Hepatocyte (in vitro differentiated cells): ENCODE results near the gene SPG21. TPM values are rescaled to one million over a fixed set of nuclear protein-coding genes. Genes with fewer than 3 reads are reported as not detected.

Experiments
- DNase-seq: peaks from one replicate; pipeline ENCODE4 v3.0.0-alpha.2; 2016; ENCODE audit warnings: low spot score
- H2AFZ ChIP-seq: fragments of 200-600 bp; sonication (generic); 2 replicates; pipeline ENCODE4 v1.6.0; 2016; ENCODE audit warnings: antibody characterized with exemption, mild to moderate bottlenecking
- H3K27ac ChIP-seq: fragments of 200-600 bp; sonication (generic); 2 replicates; pipeline ENCODE4 v1.5.1; 2016; ENCODE audit warnings: mild to moderate bottlenecking
- H3K27me3 ChIP-seq: fragments of 200-600 bp; sonication (generic); 2 replicates; pipeline ENCODE4 v1.6.1; 2016
- H3K36me3 ChIP-seq: fragments of 200-600 bp; sonication (generic); replicated peaks from 2 replicates; pipeline ENCODE4 v1.5.1; 2016; ENCODE audit warnings: low read depth; ENCODE audit not compliant: insufficient read depth
- H3K4me1 ChIP-seq: fragments of 200-600 bp; sonication (generic); 2 replicates; pipeline ENCODE4 v1.5.1; 2016; ENCODE audit warnings: mild to moderate bottlenecking, moderate library complexity; ENCODE audit not compliant: insufficient read depth
- H3K4me2 ChIP-seq: fragments of 200-600 bp; sonication (generic); 2 replicates; pipeline ENCODE4 v1.6.0; 2016
- H3K4me3 ChIP-seq: fragments of 200-600 bp; sonication (generic); 2 replicates; pipeline ENCODE4 v1.5.1; 2016; ENCODE audit warnings: mild to moderate bottlenecking
- H3K79me2 ChIP-seq: fragments of 200-600 bp; sonication (generic); 2 replicates; pipeline ENCODE4 v1.6.0; 2017; ENCODE audit warnings: mild to moderate bottlenecking
- H3K9me2 ChIP-seq: fragments of 200-600 bp; sonication (generic); replicated peaks from 2 replicates; pipeline ENCODE4 v1.6.0; 2017; ENCODE audit warnings: mild to moderate bottlenecking; ENCODE audit not compliant: insufficient read depth
- H3K9me3 ChIP-seq: fragments of 200-600 bp; sonication (generic); 2 replicates; pipeline ENCODE4 v1.5.1; 2016; ENCODE audit warnings: low read depth, mild to moderate bottlenecking
- H4K20me1 ChIP-seq: fragments of 200-600 bp; sonication (generic); 2 replicates; pipeline ENCODE4 v1.6.0; 2016; ENCODE audit warnings: mild to moderate bottlenecking; ENCODE audit not compliant: insufficient read depth, poor library complexity, severe bottlenecking
- CTCF ChIP-seq: fragments of 200-600 bp; sonication (generic); IDR thresholded peaks from 2 replicates; pipeline ENCODE4 v1.5.1; 2016; ENCODE audit warnings: antibody characterized with exemption, mild to moderate bottlenecking; ENCODE audit not compliant: poor library complexity
- EZH2 ChIP-seq: fragments of 200-600 bp; sonication (generic); IDR thresholded peaks from 2 replicates; pipeline ENCODE4 v1.6.1; 2016; ENCODE audit warnings: antibody characterized with exemption, mild to moderate bottlenecking, borderline replicate concordance
- EZH2phosphoT487 ChIP-seq: fragments of 200-600 bp; sonication (generic); IDR thresholded peaks from one replicate; pipeline ENCODE4 v1.6.1; 2018; ENCODE audit warnings: antibody characterized with exemption, mild to moderate bottlenecking, low read depth, moderate library complexity; ENCODE audit not compliant: unreplicated experiment, severe bottlenecking
- WGBS: methylation state at CpG from one replicate; pipeline ENCODE4 v1.1.6; 2016; ENCODE audit warnings: low lambda C conversion rate; ENCODE audit errors: missing lambda C conversion rate; 5-methylcytosine and 5-hydroxymethylcytosine counted together
- polyA plus RNA-seq: library from polyadenylated mRNA; unstranded; fragments of >200 nt; fragmentation: Nextera tagmentation; extraction: Ambion mirVana; gene quantifications from 2 replicates; pipeline ENCODE4 v1.2.1, GENCODE V29; 2016
- total RNA-seq: library from RNA; depleted of rRNA; stranded (reverse); fragments of >200 nt; gene quantifications from 2 replicates; pipeline ENCODE4 v1.2.3, GENCODE V29; 2014

The SPG21 gene
- total and polyA plus RNA-seq, 2 experiments from 2014 or later, result 86.4 to 138 TPM

- Histone ChIP-seq H3K27me3 (no peaks in the 10 kb centered on the region), H3K9me2 (no peaks in the 10 kb centered on the region), H2AFZ (no peak overlapping the region), H3K27ac (no peak overlapping the region), H3K4me2 (no peak overlapping the region), H3K79me2 (peaks cover 31% of the 10 kb centered on the region), H3K36me3 (peaks cover 3% of the 10 kb centered on the region), H3K4me1 (peaks cover 11% of the 10 kb centered on the region), H4K20me1 (no peaks in the 10 kb centered on the region), H3K4me3 (no peak overlapping the region), H3K9me3 (no peaks in the 10 kb centered on the region)
- DNase-seq, result no peak
- 80% methylated on average over 7 of the region's 7 CpGs for WGBS
- TF ChIP-seq EZH2phosphoT487 (no peak), CTCF (no peak), EZH2 (no peak)
These were observed 10.4 kb downstream of the SPG21 start for GRCh38 chr15:64979252-64979710.

GRCh38 chr15:64975390-64975789 is 14.3 kb downstream of the SPG21 start:
- no peak for DNase-seq
- Histone ChIP-seq H3K4me1 (no peaks in the 10 kb centered on the region), H3K4me3 (no peak overlapping the region), H3K4me2 (no peak overlapping the region), H3K27me3 (no peaks in the 10 kb centered on the region), H3K9me2 (no peaks in the 10 kb centered on the region), H3K9me3 (no peaks in the 10 kb centered on the region), H3K79me2 (peaks cover 6% of the 10 kb centered on the region), H3K27ac (no peak overlapping the region), H2AFZ (no peak overlapping the region), H3K36me3 (peaks cover 3% of the 10 kb centered on the region), H4K20me1 (no peaks in the 10 kb centered on the region)
- 81% methylated on average over 5 of the region's 5 CpGs for WGBS
- no peak for TF ChIP-seq CTCF
- no peak for TF ChIP-seq EZH2
- TF ChIP-seq EZH2phosphoT487, result no peak

DNA sequence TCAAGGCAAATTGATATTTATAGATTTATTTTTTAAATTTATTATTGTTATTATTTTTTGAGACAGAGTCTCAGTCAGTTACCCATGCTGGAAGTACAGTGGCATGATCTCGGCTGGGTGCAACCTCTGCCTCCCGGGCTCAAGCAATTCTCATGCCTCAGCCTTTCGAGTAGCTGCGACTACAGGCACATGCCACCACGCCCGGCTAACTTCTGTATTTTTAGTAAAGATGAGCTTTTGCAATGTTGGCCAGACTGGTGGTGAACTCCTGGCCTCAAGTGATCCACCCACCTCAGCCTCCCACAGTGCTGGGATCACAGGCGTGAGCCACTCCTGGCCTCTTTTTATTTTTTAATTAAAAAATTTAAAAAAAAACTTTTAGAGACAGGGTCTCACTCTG is 19.0 kb downstream of the SPG21 start:
- Histone ChIP-seq H4K20me1 (no peaks in the 10 kb centered on the region), H3K36me3 (no peaks in the 10 kb centered on the region), H3K27ac (no peak overlapping the region), H3K9me3 (no peaks in the 10 kb centered on the region), H3K4me1 (no peaks in the 10 kb centered on the region), H3K79me2 (no peaks in the 10 kb centered on the region), H2AFZ (no peak overlapping the region), H3K27me3 (no peaks in the 10 kb centered on the region), H3K9me2 (no peaks in the 10 kb centered on the region), H3K4me3 (no peak overlapping the region), H3K4me2 (no peak overlapping the region)
- DNase-seq, result no peak
- TF ChIP-seq EZH2, result no peak
- TF ChIP-seq CTCF, result no peak
- TF ChIP-seq EZH2phosphoT487, result no peak
- WGBS, result 97% methylated on average over 7 of the region's 7 CpGs

GRCh38 chr15:64969401-64969800 is 20.3 kb downstream of the SPG21 start:
- H3K79me2 ChIP-seq, result no peaks in the 10 kb centered on the region
- no peak overlapping the region for H2AFZ ChIP-seq
- TF ChIP-seq EZH2 (no peak), EZH2phosphoT487 (no peak), CTCF (no peak)
- H3K9me2 ChIP-seq, result no peaks in the 10 kb centered on the region
- no peak for DNase-seq
- no peaks in the 10 kb centered on the region for H4K20me1 ChIP-seq
- no peaks in the 10 kb centered on the region for H3K27me3 ChIP-seq
- no peak overlapping the region for H3K4me3 ChIP-seq
- no peak overlapping the region for H3K27ac ChIP-seq
- WGBS, result 95% methylated on average over 1 of the region's 1 CpG
- no peaks in the 10 kb centered on the region for H3K9me3 ChIP-seq
- H3K36me3 ChIP-seq, result no peaks in the 10 kb centered on the region
- no peak overlapping the region for H3K4me2 ChIP-seq
- H3K4me1 ChIP-seq, result no peaks in the 10 kb centered on the region
